IPS DF 19.7 (cell line): ENCODE results near the gene PODXL.
"Not testable (repeated sequence)": the region's sequence is repeated elsewhere in the genome, so short reads cannot be mapped to it uniquely, and the experiment has no call there.

Experiments used
- DNase-seq: peaks from one replicate; pipeline ENCODE4 v3.0.0-alpha.2; 2013; ENCODE audit warnings: low read depth, low spot score

The PODXL gene

GRCh38 chr7:131494182-131494581, 62.2 kb downstream of the PODXL start:
- DNase-seq = no peak

- no peak for DNase-seq
These were observed 62.8 kb downstream of the PODXL start for GRCh38 chr7:131493581-131493980.

- no peak for DNase-seq
These were observed 63.3 kb downstream of the PODXL start for GRCh38 chr7:131493081-131493480.

- no peak for DNase-seq
These were observed 66.5 kb downstream of the PODXL start for GRCh38 chr7:131489881-131490280.

- no peak for DNase-seq
These were observed 67.2 kb downstream of the PODXL start for GRCh38 chr7:131489196-131489595.

GRCh38 chr7:131488361-131488760, 68.1 kb downstream of the PODXL start:
- DNase-seq = no peak

- DNase-seq = no peak
These were observed 69.2 kb downstream of the PODXL start for GRCh38 chr7:131487217-131487616.

- no peak for DNase-seq
These were observed 70.1 kb downstream of the PODXL start for GRCh38 chr7:131486346-131486745.

GRCh38 chr7:131483586-131483985, 72.8 kb downstream of the PODXL start:
- DNase-seq = no peak

- no peak for DNase-seq
These were observed 73.6 kb downstream of the PODXL start for GRCh38 chr7:131482800-131483199.

- no peak for DNase-seq
These were observed 75.8 kb downstream of the PODXL start for GRCh38 chr7:131480384-131481315.

GRCh38 chr7:131476740-131477139, 79.7 kb downstream of the PODXL start:
- no peak for DNase-seq

GRCh38 chr7:131471250-131472004, 85.0 kb downstream of the PODXL start:
- no peak for DNase-seq

- no peak for DNase-seq
These were observed 88.6 kb downstream of the PODXL start for GRCh38 chr7:131467788-131468187.

- no peak for DNase-seq
These were observed 89.6 kb downstream of the PODXL start for GRCh38 chr7:131466735-131467365.

- DNase-seq = not testable (repeated sequence)
These were observed 93.7 kb downstream of the PODXL start for GRCh38 chr7:131462715-131463114.

GRCh38 chr7:131462059-131462458, 94.4 kb downstream of the PODXL start:
- DNase-seq = no peak

- no peak for DNase-seq
These were observed 97.2 kb downstream of the PODXL start for GRCh38 chr7:131459256-131459655.

- DNase-seq = no peak
These were observed 100.1 kb downstream of the PODXL start for GRCh38 chr7:131456338-131456737.

- no peak for DNase-seq
These were observed 100.9 kb downstream of the PODXL start for GRCh38 chr7:131455546-131455945.

- no peak for DNase-seq
These were observed 101.4 kb downstream of the PODXL start for GRCh38 chr7:131455001-131455400.

- no peak for DNase-seq
These were observed 101.9 kb downstream of the PODXL start for GRCh38 chr7:131454498-131454897.
